Measurements from ENCODE around the gene FUT2. TPM values are rescaled to one million over a fixed set of nuclear protein-coding genes. Genes with fewer than 3 reads are reported as not detected.

FUT2 gene
- total RNA-seq, 1 donor from 2014 or later, result 1.2 TPM

DNA sequence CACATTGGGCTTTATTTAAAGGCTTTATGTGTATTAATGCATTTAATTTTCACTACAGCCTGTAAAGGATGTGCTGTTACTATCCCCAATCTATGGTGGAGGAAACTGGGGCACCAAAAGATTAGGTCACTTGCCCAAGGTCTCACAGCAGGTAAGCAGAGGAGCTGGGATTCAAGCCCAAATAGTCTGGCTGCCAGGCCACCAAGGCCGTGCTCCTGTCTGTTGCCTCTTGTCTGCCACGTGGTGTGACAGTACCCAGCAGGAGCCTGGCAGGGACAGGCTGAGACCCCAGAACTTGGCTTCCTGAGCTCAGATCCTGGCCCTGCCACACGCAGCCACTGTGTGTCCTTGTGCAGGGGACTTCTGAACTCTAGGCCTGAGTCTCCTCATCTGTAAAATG, 27.4 kb upstream of the FUT2 start:
- DNase-seq, result no peak
- Histone ChIP-seq H3K4me1 (no peaks in the 10 kb centered on the region), H3K9me3 (no peaks in the 10 kb centered on the region), H3K27me3 (ENCODE audit: low read depth) (no peaks in the 10 kb centered on the region), H3K4me3 (no peak overlapping the region), H3K27ac (no peak overlapping the region), H3K36me3 (no peaks in the 10 kb centered on the region)
- TF ChIP-seq, protein P1, sequence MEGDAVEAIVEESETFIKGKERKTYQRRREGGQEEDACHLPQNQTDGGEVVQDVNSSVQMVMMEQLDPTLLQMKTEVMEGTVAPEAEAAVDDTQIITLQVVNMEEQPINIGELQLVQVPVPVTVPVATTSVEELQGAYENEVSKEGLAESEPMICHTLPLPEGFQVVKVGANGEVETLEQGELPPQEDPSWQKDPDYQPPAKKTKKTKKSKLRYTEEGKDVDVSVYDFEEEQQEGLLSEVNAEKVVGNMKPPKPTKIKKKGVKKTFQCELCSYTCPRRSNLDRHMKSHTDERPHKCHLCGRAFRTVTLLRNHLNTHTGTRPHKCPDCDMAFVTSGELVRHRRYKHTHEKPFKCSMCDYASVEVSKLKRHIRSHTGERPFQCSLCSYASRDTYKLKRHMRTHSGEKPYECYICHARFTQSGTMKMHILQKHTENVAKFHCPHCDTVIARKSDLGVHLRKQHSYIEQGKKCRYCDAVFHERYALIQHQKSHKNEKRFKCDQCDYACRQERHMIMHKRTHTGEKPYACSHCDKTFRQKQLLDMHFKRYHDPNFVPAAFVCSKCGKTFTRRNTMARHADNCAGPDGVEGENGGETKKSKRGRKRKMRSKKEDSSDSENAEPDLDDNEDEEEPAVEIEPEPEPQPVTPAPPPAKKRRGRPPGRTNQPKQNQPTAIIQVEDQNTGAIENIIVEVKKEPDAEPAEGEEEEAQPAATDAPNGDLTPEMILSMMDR (IDR thresholded peaks at IDR 0.05), result no peak
- intact Hi-C loops (cut with DNase I), result no loop called here
- no peak for ATAC-seq

DNA sequence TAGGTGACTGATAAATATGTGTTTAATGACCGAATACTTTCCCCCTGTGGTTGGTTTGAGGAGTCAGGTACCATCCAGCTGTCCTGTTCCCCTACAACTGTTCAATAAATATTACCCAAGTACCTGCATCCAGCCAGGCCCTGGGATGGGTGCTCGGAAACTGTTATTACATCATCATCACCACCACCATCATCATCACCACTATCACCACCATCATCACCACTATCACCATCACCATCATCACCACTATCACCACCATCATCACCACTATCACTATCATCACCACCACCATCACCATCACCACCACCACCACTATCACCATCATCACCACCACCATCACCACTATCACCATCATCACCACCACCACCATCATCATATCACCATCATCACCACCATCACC, 27.0 kb upstream of the FUT2 start:
- ATAC-seq (no peak), DNase-seq (no peak)
- intact Hi-C loops (cut with DNase I), result no loop called here
- no peaks in the 10 kb centered on the region for H3K9me3 ChIP-seq
- no peaks in the 10 kb centered on the region for H3K36me3 ChIP-seq
- no peaks in the 10 kb centered on the region for H3K4me1 ChIP-seq
- no peaks in the 10 kb centered on the region for H3K27me3 ChIP-seq (ENCODE audit: low read depth)
- H3K4me3 ChIP-seq, result no peak overlapping the region
- no peak overlapping the region for H3K27ac ChIP-seq
- TF ChIP-seq, protein P1 (IDR thresholded peaks at IDR 0.05), result no peak

DNA sequence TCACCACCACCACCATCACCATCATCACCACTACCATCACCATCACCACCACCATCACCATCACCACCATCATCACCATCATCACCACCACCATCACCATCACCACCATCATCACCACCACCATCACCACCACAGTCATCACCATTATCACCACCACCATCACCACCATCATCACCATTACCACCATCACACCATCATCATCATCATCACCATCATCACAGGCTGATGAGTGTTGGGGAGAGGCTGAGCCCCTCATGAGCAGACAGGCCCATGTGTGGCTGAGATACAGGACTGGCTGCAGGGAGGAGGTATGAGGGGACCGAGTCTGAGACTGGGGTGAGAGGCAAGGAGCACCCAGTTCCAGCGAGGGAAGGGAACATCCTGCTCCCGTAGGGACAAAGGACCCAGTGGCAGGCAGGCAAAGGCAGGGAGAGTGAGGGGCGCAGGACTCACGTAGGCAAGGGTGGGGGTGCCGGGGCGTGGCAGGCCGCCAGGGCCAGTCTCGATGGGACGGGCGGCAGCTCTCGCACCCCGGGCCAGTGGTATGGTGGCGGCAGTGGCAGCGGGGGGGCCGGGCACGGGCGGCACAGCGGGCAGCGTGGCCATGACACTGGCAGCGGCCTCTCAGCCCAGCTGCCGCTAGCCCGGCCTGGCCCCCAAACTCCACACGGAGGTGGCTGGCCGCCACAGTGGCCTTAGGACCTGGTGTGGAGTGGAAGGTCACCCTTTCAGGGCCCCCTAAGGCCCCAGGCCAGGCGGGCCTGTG, 25.7 kb upstream of the FUT2 start:
- no peak for DNase-seq
- TF ChIP-seq, protein P1 (IDR thresholded peaks at IDR 0.05), result no peak
- intact Hi-C loops (cut with DNase I), result no loop called here

DNA sequence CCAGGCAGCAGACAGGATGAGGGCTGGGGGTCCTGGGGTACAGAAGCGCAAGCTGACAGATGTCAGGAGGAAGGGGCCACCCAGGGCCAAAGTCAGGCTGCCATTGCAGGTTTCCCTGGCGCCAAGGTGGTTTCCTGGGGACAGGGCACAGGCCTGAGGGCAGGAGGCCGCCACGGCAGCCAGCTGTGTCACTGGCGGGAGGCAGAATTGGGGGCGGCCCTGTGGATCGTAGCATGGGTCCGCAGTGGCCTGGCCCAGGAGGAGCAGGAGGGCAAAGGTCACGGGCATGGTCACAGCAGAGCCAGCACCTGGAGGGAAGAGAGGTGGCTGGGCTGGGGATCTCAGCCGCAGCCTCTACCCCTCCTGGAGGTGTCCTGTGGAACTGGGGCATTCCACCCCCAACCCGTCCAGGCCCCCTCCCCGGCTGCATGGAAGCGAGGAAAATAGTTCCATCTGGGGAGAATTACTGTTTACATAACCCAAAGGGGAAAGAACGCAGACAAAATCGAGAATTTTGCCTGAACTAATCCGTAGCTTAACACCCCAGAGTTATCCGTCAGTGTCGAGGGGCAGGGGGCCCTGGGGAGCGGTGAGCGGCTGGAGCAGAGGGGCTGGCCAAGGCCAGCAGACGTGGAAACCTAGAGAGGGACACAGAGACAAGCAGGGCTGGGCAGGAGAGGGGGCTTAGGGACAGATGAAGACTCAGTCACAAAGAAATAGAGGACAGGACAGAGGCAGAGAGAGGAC, 24.9 kb upstream of the FUT2 start:
- TF ChIP-seq, protein P1 (IDR thresholded peaks at IDR 0.05), result no peak
- no peaks in the 10 kb centered on the region for H3K27me3 ChIP-seq (ENCODE audit: low read depth)
- no peaks in the 10 kb centered on the region for H3K9me3 ChIP-seq
- H3K27ac ChIP-seq, result no peak overlapping the region
- no peaks in the 10 kb centered on the region for H3K36me3 ChIP-seq
- H3K4me1 ChIP-seq, result peaks cover 9% of the 10 kb centered on the region
- no peak for ATAC-seq
- intact Hi-C loops (cut with DNase I), result no loop called here
- H3K4me3 ChIP-seq, result no peak overlapping the region
- no peak for DNase-seq

More for the DNA sequence above, 25.7 kb upstream of the FUT2 start:
- H3K4me1 ChIP-seq, result peaks cover 3% of the 10 kb centered on the region
- H3K27me3 ChIP-seq (ENCODE audit: low read depth), result no peaks in the 10 kb centered on the region
- H3K4me3 ChIP-seq, result no peak overlapping the region
- no peak overlapping the region for H3K27ac ChIP-seq
- H3K9me3 ChIP-seq, result no peaks in the 10 kb centered on the region
- ATAC-seq, result no peak
- no peaks in the 10 kb centered on the region for H3K36me3 ChIP-seq

DNA sequence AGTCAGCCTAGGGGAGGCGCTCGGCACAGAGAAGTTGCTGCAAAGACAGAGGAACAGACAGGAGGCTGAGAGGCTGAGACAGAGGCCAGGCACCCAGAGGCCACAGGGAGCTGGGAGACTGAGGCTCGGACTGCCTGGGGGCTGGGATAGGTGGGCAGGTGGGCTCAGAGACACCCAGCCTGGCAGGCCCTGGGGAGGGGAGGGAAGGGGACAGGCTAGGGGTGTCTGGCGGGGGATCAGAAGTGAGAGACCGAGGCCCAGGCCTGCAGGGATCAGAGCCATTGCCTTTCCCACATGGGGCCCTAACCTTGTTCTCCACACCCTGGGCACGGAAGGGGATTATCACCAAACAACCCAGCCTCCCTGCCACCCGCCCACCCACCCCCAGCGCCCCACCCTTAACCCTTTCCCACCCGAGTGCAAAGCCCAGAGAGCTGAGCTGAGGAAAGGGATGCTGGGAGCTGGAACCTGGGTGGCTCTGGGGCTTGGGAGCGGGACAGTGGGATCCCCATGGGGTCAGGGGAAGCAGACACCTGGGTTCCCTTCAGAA, 24.2 kb upstream of the FUT2 start:
- intact Hi-C loops (cut with DNase I), result no loop called here
- no peak for ATAC-seq
- Histone ChIP-seq H3K4me3 (no peak overlapping the region), H3K36me3 (no peaks in the 10 kb centered on the region), H3K9me3 (no peaks in the 10 kb centered on the region), H3K27ac (no peak overlapping the region), H3K4me1 (peaks cover 9% of the 10 kb centered on the region), H3K27me3 (ENCODE audit: low read depth) (no peaks in the 10 kb centered on the region)
- DNase-seq, result no peak
- TF ChIP-seq, protein P1 (IDR thresholded peaks at IDR 0.05), result no peak

Measured in lower lobe of right lung (tissue), 2 donors.